H9 (cell line): ENCODE data around the gene GPR176. TPM values are rescaled to one million over a fixed set of nuclear protein-coding genes. Genes with fewer than 3 reads are reported as not detected.

ENCODE experiments used
- DNase-seq: peaks from one replicate; pipeline ENCODE4 v3.0.0-alpha.2; 2017
- H2AFZ ChIP-seq: one replicate; pipeline ENCODE4 v1.6.1; 2013; ENCODE audit warnings: mild to moderate bottlenecking, low read length, control low read depth, moderate library complexity
- H2AK5ac ChIP-seq: 2 replicates; pipeline ENCODE4 v1.6.1; 2013; ENCODE audit warnings: low read length, control low read depth, mixed read lengths; ENCODE audit not compliant: insufficient read length
- H2BK120ac ChIP-seq: one replicate; pipeline ENCODE4 v1.6.1; 2013; ENCODE audit warnings: low read depth, mild to moderate bottlenecking, low read length, control low read depth, inconsistent platforms; ENCODE audit not compliant: poor library complexity, severe bottlenecking
- H2BK12ac ChIP-seq: 2 replicates; pipeline ENCODE4 v1.6.1; 2013; ENCODE audit warnings: low read length, control low read depth, mixed read lengths, low read depth; ENCODE audit not compliant: insufficient read length
- H2BK15ac ChIP-seq: 2 replicates; pipeline ENCODE4 v1.6.1; 2013; ENCODE audit warnings: low read depth, low read length, control low read depth
- H2BK20ac ChIP-seq: one replicate; pipeline ENCODE4 v1.6.1; 2013; ENCODE audit warnings: low read depth, mild to moderate bottlenecking, low read length, control low read depth, inconsistent platforms; ENCODE audit not compliant: poor library complexity, severe bottlenecking
- H2BK5ac ChIP-seq: 2 replicates; pipeline ENCODE4 v1.6.1; 2013; ENCODE audit warnings: low read length, control low read depth, mixed read lengths; ENCODE audit not compliant: insufficient read length
- H3K14ac ChIP-seq: 2 replicates; pipeline ENCODE4 v1.6.1; 2013; ENCODE audit warnings: low read length, control low read depth; ENCODE audit not compliant: insufficient read depth
- H3K18ac ChIP-seq: 2 replicates; pipeline ENCODE4 v1.6.1; 2013; ENCODE audit warnings: low read depth, mild to moderate bottlenecking, mixed read lengths, low read length, control low read depth; ENCODE audit not compliant: insufficient read length
- H3K23ac ChIP-seq: 2 replicates; pipeline ENCODE4 v1.6.1; 2013; ENCODE audit warnings: low read length, control low read depth, mixed read lengths, low read depth; ENCODE audit not compliant: insufficient read length
- H3K23me2 ChIP-seq: 2 replicates; pipeline ENCODE4 v1.6.1; 2013; ENCODE audit warnings: low read depth, mild to moderate bottlenecking, mixed read lengths, low read length, control low read depth; ENCODE audit not compliant: insufficient read length, poor library complexity, severe bottlenecking
- H3K27ac ChIP-seq: 2 replicates; pipeline ENCODE4 v1.5.1; 2013; ENCODE audit warnings: low read length, control low read depth, mixed read lengths, low read depth; ENCODE audit not compliant: insufficient read length
- H3K27me3 ChIP-seq: 2 replicates; pipeline ENCODE4 v1.6.1; 2013; ENCODE audit warnings: low read length, control low read depth, inconsistent platforms; ENCODE audit not compliant: insufficient read depth
- H3K4ac ChIP-seq: 2 replicates; pipeline ENCODE4 v1.6.1; 2013; ENCODE audit warnings: low read depth, mild to moderate bottlenecking, control low read depth, inconsistent platforms, low read length, moderate library complexity
- H3K4me1 ChIP-seq: 2 replicates; pipeline ENCODE4 v1.6.1; 2013; ENCODE audit warnings: low read length, control low read depth, inconsistent platforms; ENCODE audit not compliant: insufficient read depth
- H3K4me2 ChIP-seq: 2 replicates; pipeline ENCODE4 v1.6.1; 2013; ENCODE audit warnings: low read length, control low read depth, mixed read lengths; ENCODE audit not compliant: insufficient read length, insufficient read depth
- H3K56ac ChIP-seq: 2 replicates; pipeline ENCODE4 v1.6.1; 2013; ENCODE audit warnings: low read depth, mild to moderate bottlenecking, mixed read lengths, low read length, control low read depth; ENCODE audit not compliant: insufficient read length
- H3K79me1 ChIP-seq: 2 replicates; pipeline ENCODE4 v1.6.1; 2013; ENCODE audit warnings: low read depth, mild to moderate bottlenecking, moderate library complexity, low read length, control low read depth, inconsistent platforms; ENCODE audit not compliant: insufficient read depth, poor library complexity, severe bottlenecking
- H3K79me2 ChIP-seq: 2 replicates; pipeline ENCODE4 v1.6.1; 2013; ENCODE audit warnings: low read length, control low read depth, inconsistent platforms; ENCODE audit not compliant: insufficient read depth
- H3K9ac ChIP-seq: 2 replicates; pipeline ENCODE4 v1.6.1; 2013; ENCODE audit warnings: low read length, control low read depth, mixed read lengths; ENCODE audit not compliant: insufficient read length; ENCODE audit errors: extremely low read depth
- H3K9me3 ChIP-seq: one replicate; pipeline ENCODE4 v1.6.1; 2013; ENCODE audit warnings: low read depth, low read length, inconsistent platforms; ENCODE audit not compliant: control insufficient read depth
- H3T11ph ChIP-seq: one replicate; pipeline ENCODE4 v1.6.1; 2013; ENCODE audit warnings: mild to moderate bottlenecking, low read length, control low read depth, inconsistent platforms
- H4K20me1 ChIP-seq: one replicate; pipeline ENCODE4 v1.6.1; 2013; ENCODE audit not compliant: control insufficient read depth, insufficient read length, insufficient read depth
- H4K5ac ChIP-seq: 2 replicates; pipeline ENCODE4 v1.6.1; 2013; ENCODE audit warnings: low read depth, mild to moderate bottlenecking, mixed read lengths, low read length, control low read depth; ENCODE audit not compliant: insufficient read length
- H4K8ac ChIP-seq: replicated peaks from 2 replicates; pipeline ENCODE4 v1.6.1; 2013; ENCODE audit warnings: low read length, control low read depth, mixed read lengths, low read depth; ENCODE audit not compliant: insufficient read length
- H4K91ac ChIP-seq: 2 replicates; pipeline ENCODE4 v1.6.1; 2013; ENCODE audit warnings: low read depth, mild to moderate bottlenecking, moderate library complexity, mixed read lengths, low read length, control low read depth; ENCODE audit not compliant: insufficient read length
- H3K27ac Mint-ChIP-seq, 3 experiments: 2 replicates in 2 of 3; 3 replicates in 1 of 3; pipeline ENCODE4 v1.8.0; 2020 to 2021; ENCODE audit warnings: mixed read lengths in 3 of 3, mild to moderate bottlenecking in 1 of 3, moderate library complexity in 1 of 3
- H3K27me3 Mint-ChIP-seq: 2 replicates; pipeline ENCODE4 v1.8.0; 2021; ENCODE audit warnings: low read depth, mild to moderate bottlenecking, moderate library complexity, mixed read lengths
- H3K36me3 Mint-ChIP-seq, 3 experiments: 2 replicates in 2 of 3; 3 replicates in 1 of 3; pipeline ENCODE4 v1.8.0; 2020 to 2021; ENCODE audit warnings: low read depth in 3 of 3, mixed read lengths in 3 of 3; ENCODE audit not compliant: insufficient read depth in 1 of 3
- H3K4me1 Mint-ChIP-seq, 2 experiments: 2 replicates each; pipeline ENCODE4 v1.8.0; 2020; ENCODE audit warnings: mixed read lengths in 2 of 2
- H3K4me3 Mint-ChIP-seq, 2 experiments: 2 replicates in 1 of 2; 3 replicates in 1 of 2; pipeline ENCODE4 v1.8.0; 2020 to 2021; ENCODE audit warnings: mild to moderate bottlenecking in 2 of 2, mixed read lengths in 2 of 2, moderate library complexity in 1 of 2
- H3K9me3 Mint-ChIP-seq, 2 experiments: 2 replicates in 1 of 2; 3 replicates in 1 of 2; pipeline ENCODE4 v1.8.0; 2020; ENCODE audit warnings: mild to moderate bottlenecking in 2 of 2, mixed read lengths in 2 of 2, moderate library complexity in 1 of 2
- CTCF ChIP-seq: fragments of 200-600 bp; sonication (generic); conservative IDR thresholded peaks from 3 replicates; pipeline ENCODE4 v1.8.0; 2021; ENCODE audit warnings: antibody characterized with exemption, mild to moderate bottlenecking
- WGBS: extraction: QIAGEN DNeasy Blood & Tissue Kit; methylation state at CpG from one replicate; pipeline ENCODE4 v1.1.7; 2013; ENCODE audit warnings: missing lambda C conversion rate, low lambda C conversion rate, mixed read lengths; ENCODE audit not compliant: insufficient read length; ENCODE audit errors: extremely low coverage; 5-methylcytosine and 5-hydroxymethylcytosine counted together
- total RNA-seq: library from RNA; stranded (reverse); gene quantifications from 2 replicates; pipeline ENCODE4 v1.2.1, GENCODE V29; 2021

GPR176 gene
- total RNA-seq, 1 experiment from 2014 or later: 132 TPM

GRCh38 chr15:39907216-39907615, 12.8 kb downstream of the GPR176 start:
- Histone ChIP-seq H3K4ac (no peak overlapping the region), H3K18ac (no peak overlapping the region), H3K56ac (no peak overlapping the region), H4K5ac (no peak overlapping the region), H2BK12ac (no peak overlapping the region), H2BK20ac (no peak overlapping the region), H2BK5ac (no peak overlapping the region), H3K79me1 (no peaks in the 10 kb centered on the region), H4K91ac (no peak overlapping the region), H2AK5ac (no peak overlapping the region), H2AFZ (no peak overlapping the region), H3K27ac (no peak overlapping the region), H3K9me3 (no peaks in the 10 kb centered on the region), H2BK120ac (no peak overlapping the region), H4K20me1 (peaks cover 4% of the 10 kb centered on the region), H3K27me3 (no peaks in the 10 kb centered on the region), H3K23me2 (no peaks in the 10 kb centered on the region), H3K9ac (no peak overlapping the region), H2BK15ac (no peak overlapping the region), H3T11ph (no peak overlapping the region), H4K8ac (no peak overlapping the region), H3K79me2 (peaks cover 58% of the 10 kb centered on the region; the same call in 1 of the 2 replicates), H3K14ac (no peak overlapping the region), H3K4me2 (peak overlapping the region; percentile 26), H3K23ac (no peak overlapping the region), H3K4me1 (peaks cover 42% of the 10 kb centered on the region)
- Mint-ChIP-seq H3K36me3 (peaks cover 14 to 28% (median 26%) of the 10 kb centered on the region in 3 experiments), H3K27ac (peak overlapping the region; percentile 2 to 92 (median 84); a peak in 5 of 7 replicates), H3K9me3 (no peaks in the 10 kb centered on the region), H3K4me1 (peaks cover 87 to 92% of the 10 kb centered on the region in 2 experiments), H3K27me3 (no peaks in the 10 kb centered on the region), H3K4me3 (peak overlapping the region; percentile 2 to 51; a peak in 3 of 5 replicates)
- TF ChIP-seq CTCF: no peak
- no peak for DNase-seq
- no CpG with 5 or more reads among the region's 3 CpGs for WGBS
